Activated gamma-delta T cell (primary cell): ENCODE data around the gene DNM3.
"Not testable (repeated sequence)": the region's sequence is repeated elsewhere in the genome, so short reads cannot be mapped to it uniquely, and the experiment has no call there.

Source experiments
- DNase-seq: peaks from one replicate; lab custom pipeline; 2025; lab: John Stamatoyannopoulos, UW

The DNM3 gene

GRCh38 chr1:172360511-172360910 lies 519.2 kb downstream of the DNM3 start:
- DNase-seq, result no peak

GRCh38 chr1:172360985-172361384 lies 519.7 kb downstream of the DNM3 start:
- no peak for DNase-seq

GRCh38 chr1:172363852-172364251 lies 522.6 kb downstream of the DNM3 start:
- DNase-seq, result no peak

- not testable (repeated sequence) for DNase-seq
Measured at GRCh38 chr1:172371646-172372045, 530.3 kb downstream of the DNM3 start.

GRCh38 chr1:172373864-172374263 lies 532.6 kb downstream of the DNM3 start:
- no peak for DNase-seq

- no peak for DNase-seq
Measured at GRCh38 chr1:172375211-172375631, 533.9 kb downstream of the DNM3 start.

- no peak for DNase-seq
Measured at GRCh38 chr1:172376431-172376830, 535.1 kb downstream of the DNM3 start.

- no peak for DNase-seq
Measured at GRCh38 chr1:172377565-172377964, 536.3 kb downstream of the DNM3 start.

- no peak for DNase-seq
Measured at GRCh38 chr1:172378109-172378760, 536.9 kb downstream of the DNM3 start.

- DNase-seq, result no peak
Measured at GRCh38 chr1:172380441-172381244, 539.3 kb downstream of the DNM3 start.

GRCh38 chr1:172381946-172382345 lies 540.6 kb downstream of the DNM3 start:
- DNase-seq, result no peak

- DNase-seq, result no peak
Measured at GRCh38 chr1:172382406-172382805, 541.1 kb downstream of the DNM3 start.

GRCh38 chr1:172382990-172383389 lies 541.7 kb downstream of the DNM3 start:
- no peak for DNase-seq

GRCh38 chr1:172383536-172383935 lies 542.2 kb downstream of the DNM3 start:
- no peak for DNase-seq

GRCh38 chr1:172384656-172385055 lies 543.4 kb downstream of the DNM3 start:
- DNase-seq, result no peak

GRCh38 chr1:172386046-172386445 lies 544.7 kb downstream of the DNM3 start:
- DNase-seq, result no peak

GRCh38 chr1:172388490-172388889 lies 547.2 kb downstream of the DNM3 start:
- no peak for DNase-seq

- DNase-seq, result no peak
Measured at GRCh38 chr1:172390301-172390682, 549.0 kb downstream of the DNM3 start.

GRCh38 chr1:172390683-172391551 lies 549.6 kb downstream of the DNM3 start:
- no peak for DNase-seq

- DNase-seq, result no peak
Measured at GRCh38 chr1:172391976-172392375, 550.7 kb downstream of the DNM3 start.

GRCh38 chr1:172393354-172393753 lies 552.1 kb downstream of the DNM3 start:
- DNase-seq, result no peak

- no peak for DNase-seq
Measured at GRCh38 chr1:172394141-172394751, 552.9 kb downstream of the DNM3 start.
